Prostate gland (tissue), 2 donors: ENCODE data around the gene GRIA3.

Experiments
- CTCF ChIP-seq, 4 experiments: fragments of 200-600 bp in 2 of 4; fragments of 450-650 bp in 2 of 4; sonication (generic) in 2 of 4; IDR thresholded peaks; 1 replicate in 3 of 4; 2 replicates in 1 of 4; pipeline ENCODE4 v1.5.1; 2016 to 2019; ENCODE audit warnings: antibody characterized with exemption in 4 of 4, mild to moderate bottlenecking in 2 of 4, moderate library complexity in 2 of 4
- POLR2A ChIP-seq: fragments of 450-650 bp; IDR thresholded peaks from one replicate; pipeline ENCODE4 v1.6.1; 2016; ENCODE audit warnings: antibody characterized with exemption, mild to moderate bottlenecking

GRCh38 chrX:123303429-123303828 lies 119.4 kb downstream of the GRIA3 start:
- TF ChIP-seq POLR2A (no peak), CTCF (IDR thresholded peaks at IDR 0.05) (no peak)
